ENCODE results near the gene CCP110.

Gene CCP110, protein sequence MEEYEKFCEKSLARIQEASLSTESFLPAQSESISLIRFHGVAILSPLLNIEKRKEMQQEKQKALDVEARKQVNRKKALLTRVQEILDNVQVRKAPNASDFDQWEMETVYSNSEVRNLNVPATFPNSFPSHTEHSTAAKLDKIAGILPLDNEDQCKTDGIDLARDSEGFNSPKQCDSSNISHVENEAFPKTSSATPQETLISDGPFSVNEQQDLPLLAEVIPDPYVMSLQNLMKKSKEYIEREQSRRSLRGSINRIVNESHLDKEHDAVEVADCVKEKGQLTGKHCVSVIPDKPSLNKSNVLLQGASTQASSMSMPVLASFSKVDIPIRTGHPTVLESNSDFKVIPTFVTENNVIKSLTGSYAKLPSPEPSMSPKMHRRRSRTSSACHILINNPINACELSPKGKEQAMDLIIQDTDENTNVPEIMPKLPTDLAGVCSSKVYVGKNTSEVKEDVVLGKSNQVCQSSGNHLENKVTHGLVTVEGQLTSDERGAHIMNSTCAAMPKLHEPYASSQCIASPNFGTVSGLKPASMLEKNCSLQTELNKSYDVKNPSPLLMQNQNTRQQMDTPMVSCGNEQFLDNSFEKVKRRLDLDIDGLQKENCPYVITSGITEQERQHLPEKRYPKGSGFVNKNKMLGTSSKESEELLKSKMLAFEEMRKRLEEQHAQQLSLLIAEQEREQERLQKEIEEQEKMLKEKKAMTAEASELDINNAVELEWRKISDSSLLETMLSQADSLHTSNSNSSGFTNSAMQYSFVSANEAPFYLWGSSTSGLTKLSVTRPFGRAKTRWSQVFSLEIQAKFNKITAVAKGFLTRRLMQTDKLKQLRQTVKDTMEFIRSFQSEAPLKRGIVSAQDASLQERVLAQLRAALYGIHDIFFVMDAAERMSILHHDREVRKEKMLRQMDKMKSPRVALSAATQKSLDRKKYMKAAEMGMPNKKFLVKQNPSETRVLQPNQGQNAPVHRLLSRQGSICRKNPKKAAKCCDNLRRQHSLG

GRCh38 chr16:19523559-19524355 is at the start of gene CCP110:
Gene CCP110 (plus strand): TSS chr16:19523942. CDS start chr16:19527882, 3,940 bp downstream.
- DNase-seq: peak; percentile 93 to 95

DNA sequence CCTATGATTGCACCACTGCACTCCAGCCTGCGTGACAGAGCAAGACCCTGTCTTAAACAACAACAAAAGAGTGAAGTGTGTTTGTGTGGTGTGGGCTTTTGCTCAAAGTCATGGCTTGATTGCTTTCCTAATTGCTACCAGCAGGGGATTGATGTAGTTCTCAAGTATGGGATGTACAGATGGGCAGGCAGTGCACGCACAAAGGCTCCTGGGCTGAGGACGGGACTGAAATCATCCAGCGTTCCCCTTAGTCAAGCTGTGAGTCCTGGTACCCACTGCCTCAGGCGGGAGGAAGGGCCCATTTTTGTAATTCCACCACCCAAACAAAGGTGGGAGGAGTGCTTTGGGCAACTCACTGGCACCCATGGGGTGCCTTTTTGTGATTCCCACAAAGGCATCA is 49.1 kb upstream of the CCP110 start:
- DNase-seq: no peak

DNA sequence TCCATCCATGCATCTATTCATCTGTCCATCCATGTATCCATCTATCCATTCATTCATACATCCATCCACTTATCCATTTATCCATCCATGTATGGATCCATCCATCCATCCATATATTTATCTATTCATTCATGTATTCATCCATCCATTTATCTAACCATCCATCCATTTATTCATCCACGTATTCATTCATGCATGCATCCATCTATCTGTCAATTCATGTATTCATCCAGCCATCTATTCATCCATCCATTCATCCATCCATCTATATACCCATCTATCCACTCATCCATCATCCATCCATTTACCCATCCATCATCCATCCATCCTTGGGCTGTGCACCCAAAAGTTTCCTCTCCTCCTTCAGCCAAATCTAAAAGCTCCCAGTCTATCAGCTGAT is 45.2 kb upstream of the CCP110 start:
- DNase-seq: no peak

- DNase-seq: no peak
Observed at GRCh38 chr16:19479302-19479721, 44.4 kb upstream of the CCP110 start.

GRCh38 chr16:19481296-19481695 is 42.4 kb upstream of the CCP110 start:
- no peak for DNase-seq

GRCh38 chr16:19481769-19482168 is 42.0 kb upstream of the CCP110 start:
- no peak for DNase-seq

DNA sequence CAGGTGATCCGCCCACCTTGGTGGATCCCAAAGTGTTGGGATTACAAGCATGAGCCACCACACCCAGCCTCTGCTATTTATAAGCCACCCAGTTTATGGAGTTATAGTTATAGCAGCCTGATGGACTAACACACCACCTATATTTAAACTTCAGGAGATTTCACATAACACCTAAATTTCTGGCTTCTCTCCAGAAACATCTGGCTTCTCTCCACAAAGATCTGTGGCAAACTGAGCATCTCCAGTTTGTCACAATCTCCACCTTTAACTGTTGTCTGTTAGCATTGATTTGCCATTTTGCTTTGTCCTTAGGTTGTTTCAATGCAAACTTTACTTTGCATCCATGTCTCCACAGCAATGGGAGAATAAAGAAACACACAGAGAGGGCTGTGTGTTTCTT is 41.5 kb upstream of the CCP110 start:
- no peak for DNase-seq

DNA sequence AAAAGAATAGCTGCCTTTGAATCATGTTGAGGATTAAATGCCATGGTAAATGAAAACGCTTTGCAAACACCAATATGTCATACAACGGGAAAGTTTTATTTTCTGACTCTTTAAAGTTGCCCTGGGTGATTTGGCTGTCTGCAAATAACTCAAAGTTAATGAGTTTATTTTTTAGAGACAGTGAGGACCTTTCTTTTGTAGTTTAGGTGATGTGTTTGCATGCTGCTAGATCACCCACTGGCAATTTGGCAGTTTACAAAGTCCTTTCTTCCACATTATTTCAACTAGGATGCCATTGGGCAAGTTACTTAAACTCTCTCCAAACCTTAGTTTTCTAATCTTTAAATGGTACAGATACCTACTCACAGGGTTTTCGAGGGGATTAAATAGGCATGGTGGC is 39.6 kb upstream of the CCP110 start:
- no peak for DNase-seq

DNA sequence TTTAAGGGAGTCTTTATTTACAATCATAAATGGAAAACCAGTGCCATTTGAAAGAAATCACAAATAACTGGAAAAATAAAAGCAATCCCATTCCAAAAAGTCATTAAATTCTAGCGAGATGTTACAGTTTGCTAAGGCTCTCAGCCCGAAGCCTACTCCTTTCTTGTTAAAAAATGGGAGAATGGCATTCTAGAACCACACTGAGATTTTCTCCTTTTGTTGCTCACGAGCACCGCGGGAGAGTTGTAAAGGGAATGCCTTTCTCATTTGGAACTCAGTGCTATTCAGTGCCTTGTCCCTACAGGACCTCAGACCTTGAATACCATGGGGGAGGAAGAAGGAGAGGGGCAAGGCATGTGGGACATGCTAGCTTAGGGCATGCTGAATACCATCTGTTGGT is 38.1 kb upstream of the CCP110 start:
- DNase-seq: no peak

GRCh38 chr16:19486051-19486450 is 37.7 kb upstream of the CCP110 start:
- DNase-seq: no peak

DNA sequence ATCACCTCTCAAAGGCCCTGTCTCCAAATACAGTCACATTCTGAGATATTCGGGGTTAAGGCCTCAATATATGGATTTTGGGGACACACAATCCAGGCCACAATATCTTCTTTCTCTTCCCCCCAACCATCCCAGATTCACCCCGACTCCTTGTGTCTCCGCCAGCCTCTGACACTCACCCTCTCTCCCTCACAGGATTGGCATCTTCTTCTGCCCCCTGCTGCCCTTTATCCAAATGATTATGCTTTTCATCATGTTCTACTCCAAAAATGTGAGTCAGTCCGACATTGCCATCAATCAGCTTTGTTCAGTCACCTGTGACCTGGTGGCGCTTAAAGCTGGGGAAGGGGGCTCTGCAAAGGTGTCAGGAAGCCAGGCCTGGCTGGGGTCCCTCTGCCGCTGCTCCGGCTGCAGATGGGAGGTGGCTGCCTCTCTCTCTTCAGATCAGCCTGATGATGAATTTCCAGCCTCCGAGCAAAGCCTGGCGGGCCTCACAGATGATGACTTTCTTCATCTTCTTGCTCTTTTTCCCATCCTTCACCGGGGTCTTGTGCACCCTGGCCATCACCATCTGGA is 36.9 kb upstream of the CCP110 start:
- no peak for DNase-seq

DNA sequence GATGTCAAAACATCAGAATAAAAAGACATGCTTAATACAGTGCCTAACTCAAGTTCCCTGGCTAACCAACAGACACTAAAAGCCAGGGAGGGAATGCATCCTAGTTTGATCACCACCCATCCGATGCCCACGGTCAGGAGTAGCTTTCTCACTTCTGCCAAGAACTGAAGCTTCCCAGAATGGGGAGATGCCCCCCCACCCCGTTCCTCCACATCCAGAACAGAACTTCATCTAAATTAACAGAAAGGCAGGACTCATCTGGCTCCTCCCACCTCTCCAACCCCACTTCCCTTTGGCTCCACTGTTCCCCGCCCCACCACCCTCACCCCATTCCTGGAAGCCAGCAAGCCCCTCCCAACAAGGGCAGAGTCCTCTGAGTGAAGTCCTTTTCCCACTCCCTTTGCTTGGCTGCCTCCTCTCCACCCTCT is 35.5 kb upstream of the CCP110 start:
- DNase-seq: no peak

GRCh38 chr16:19490619-19491018 is 33.1 kb upstream of the CCP110 start:
- DNase-seq: no peak

DNA sequence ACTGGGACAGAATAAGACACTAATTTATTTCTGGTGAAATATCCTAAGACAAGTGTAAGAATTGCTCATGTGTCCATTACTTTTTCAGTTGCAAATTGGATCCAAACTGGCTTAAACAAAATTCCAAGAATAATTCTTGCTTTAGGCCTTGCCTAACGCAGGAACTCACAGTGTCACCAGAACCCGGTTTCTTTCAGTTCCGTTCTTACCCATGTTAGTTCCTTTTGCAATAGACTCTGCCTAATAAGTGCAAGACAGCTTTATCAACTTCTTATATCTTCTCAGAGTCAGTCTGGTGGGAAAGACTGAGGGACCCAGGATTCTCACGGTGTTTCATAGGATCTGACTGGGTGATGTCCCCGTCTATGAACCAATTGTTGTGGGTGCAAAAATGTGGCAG is 26.6 kb upstream of the CCP110 start:
- DNase-seq: no peak

DNA sequence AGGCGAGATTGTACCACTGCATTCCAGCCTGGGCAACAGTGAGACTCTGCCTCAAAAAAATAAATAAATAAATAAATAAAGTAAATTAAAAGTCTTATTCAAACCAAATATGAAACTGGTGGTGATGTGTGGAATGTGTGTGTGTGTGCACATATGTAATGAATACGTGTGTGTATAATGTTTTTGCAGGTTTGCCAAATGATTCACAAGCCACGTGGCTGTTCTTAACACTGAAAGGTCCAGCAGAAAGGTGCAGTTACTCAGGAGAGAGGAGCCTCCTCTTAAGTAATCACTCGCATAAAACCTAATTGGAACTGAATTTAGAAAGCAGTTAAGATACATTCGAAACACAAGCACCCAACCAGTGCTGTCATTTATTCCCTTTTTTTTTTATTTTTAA is 24.7 kb upstream of the CCP110 start:
- no peak for DNase-seq

GRCh38 chr16:19499481-19499880 is 24.3 kb upstream of the CCP110 start:
- DNase-seq: no peak

GRCh38 chr16:19502395-19503131 is 21.2 kb upstream of the CCP110 start:
- peak; percentile 62 to 69 for DNase-seq

GRCh38 chr16:19503461-19504075 is 20.2 kb upstream of the CCP110 start:
- no peak for DNase-seq

GRCh38 chr16:19505600-19506303 is 18.0 kb upstream of the CCP110 start:
- DNase-seq: no peak

DNA sequence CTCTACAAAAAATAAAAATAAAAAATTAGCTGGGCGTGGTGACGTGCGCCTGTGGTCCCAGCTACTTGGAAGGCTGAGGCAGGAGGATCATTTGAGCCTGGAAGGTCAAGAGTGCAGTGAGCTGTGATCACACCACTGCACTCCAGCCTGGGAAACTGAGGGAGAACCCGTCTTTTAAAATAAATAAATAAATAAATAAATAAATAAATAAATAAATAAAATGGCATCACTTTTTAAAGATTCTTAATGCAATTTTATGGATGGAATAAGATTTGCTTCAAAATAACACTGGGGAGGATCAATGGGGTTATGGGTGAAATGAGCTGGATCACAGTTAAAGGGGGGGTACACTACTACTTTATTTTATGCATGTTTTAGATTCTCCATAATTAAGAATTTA is 16.8 kb upstream of the CCP110 start:
- no peak for DNase-seq

- no peak for DNase-seq
Observed at GRCh38 chr16:19507867-19508266, 15.9 kb upstream of the CCP110 start.
